A549 (cell line): Measurements from ENCODE around the gene RIN3. TPM values are rescaled to one million over a fixed set of nuclear protein-coding genes. Genes with fewer than 3 reads are reported as not detected.
A peak's percentile ranks its signal among the peaks of the same experiment; 100 is the strongest.

Experiments
- ATAC-seq, 2 experiments: fragments of 200-7000 bp in 1 of 2; fragments of >200 bp in 1 of 2; cut with Nextera tagmentation in 1 of 2; cut with Tn5 transposase in 1 of 2; 3 replicates each; pipeline versions ENCODE4 v1.8.0 to v1.9.1; 2018 to 2020; ENCODE audit warnings: mild to moderate bottlenecking in 1 of 2, moderate library complexity in 1 of 2
- CTCF ChIA-PET: fragments of 300-600 bp; sonication (Branson Sonifier 250); formaldehyde crosslinking; extraction: SDS; loops from one replicate; lab custom pipeline; 2021; ENCODE audit warnings: antibody characterized with exemption, inconsistent platforms; lab: Yijun Ruan, JAX
- POLR2A ChIA-PET: fragments of 350-600 bp; formaldehyde crosslinking; extraction: SDS; loops from one replicate; lab custom pipeline; 2021; ENCODE audit warnings: antibody characterized with exemption, inconsistent platforms; lab: Yijun Ruan, JAX
- DNase-seq, 2 experiments: peaks; one replicate each; pipeline versions ENCODE4 v3.0.0 to v3.0.0-alpha.2; 2011 to 2016; ENCODE audit warnings: low read depth in 1 of 2, low spot score in 1 of 2
- FAIRE-seq: peaks from 2 replicates; lab custom pipeline; 2011; peaks lifted over from hg19 to GRCh38; lab: Jason Lieb, UNC
- H3K27ac ChIP-seq, 2 experiments: fragments of >200 bp; sonication (Bioruptor Twin); formaldehyde crosslinking; 3 replicates each; pipeline ENCODE4 v1.5.1; 2016 to 2017
- H3K4me1 ChIP-seq: fragments of >200 bp; sonication (Bioruptor Twin); formaldehyde crosslinking; 3 replicates; pipeline ENCODE4 v1.6.1; 2016
- H3K4me2 ChIP-seq: fragments of >200 bp; sonication (Bioruptor Twin); formaldehyde crosslinking; 3 replicates; pipeline ENCODE4 v1.6.1; 2016
- H3K4me3 ChIP-seq: fragments of >200 bp; sonication (Bioruptor Twin); formaldehyde crosslinking; 3 replicates; pipeline ENCODE4 v1.5.1; 2016
- H3K9me3 ChIP-seq: fragments of >200 bp; sonication (Bioruptor Twin); formaldehyde crosslinking; 3 replicates; pipeline ENCODE4 v1.6.1; 2016
- BCL3 ChIP-seq: fragments of >200 bp; sonication (Bioruptor Twin); formaldehyde crosslinking; IDR thresholded peaks from 3 replicates; pipeline ENCODE4 v1.6.1; 2016
- BHLHE40 ChIP-seq: IDR thresholded peaks from 2 replicates; pipeline ENCODE4 v1.6.1; 2012; ENCODE audit warnings: low read depth, low read length, inconsistent platforms
- CBX2 ChIP-seq: fragments of 200-600 bp; sonication (generic); IDR thresholded peaks from 2 replicates; pipeline ENCODE4 v1.6.1; 2016; ENCODE audit warnings: low read depth, mild to moderate bottlenecking, borderline replicate concordance
- CBX8 ChIP-seq: fragments of 200-600 bp; sonication (generic); IDR thresholded peaks from 2 replicates; pipeline ENCODE4 v1.6.1; 2016
- CHD2 ChIP-seq: fragments of 150-350 bp; IDR thresholded peaks from 2 replicates; pipeline ENCODE4 v1.6.1; 2014; ENCODE audit warnings: low read length; ENCODE audit not compliant: partially characterized antibody
- CTCF ChIP-seq: fragments of >200 bp; sonication (Bioruptor Twin); formaldehyde crosslinking; IDR thresholded peaks from 3 replicates; pipeline ENCODE4 v1.5.1; 2016
- EP300 ChIP-seq, 2 experiments: fragments of >200 bp; sonication (Bioruptor Twin); formaldehyde crosslinking; IDR thresholded peaks; 2 replicates in 1 of 2; 3 replicates in 1 of 2; pipeline ENCODE4 v1.6.1; 2016 to 2017
- FOSB ChIP-seq: fragments of 250-450 bp; sonication (Bioruptor Pico); IDR thresholded peaks from 2 replicates; pipeline ENCODE4 v1.5.0; 2020; ENCODE audit warnings: mild to moderate bottlenecking, moderate library complexity
- FOSL2 ChIP-seq, 2 experiments: fragments of 450-650 bp in 1 of 2; fragments of >200 bp in 1 of 2; sonication (Bioruptor Twin) in 1 of 2; formaldehyde crosslinking; IDR thresholded peaks; 2 replicates each; pipeline versions ENCODE4 v1.5.0 to v1.6.1; 2016 to 2020; ENCODE audit warnings: mild to moderate bottlenecking in 1 of 2, moderate library complexity in 1 of 2
- HDAC2 ChIP-seq: fragments of 200-600 bp; sonication (generic); IDR thresholded peaks from 2 replicates; pipeline ENCODE4 v1.6.1; 2016
- HES2 ChIP-seq: fragments of >200 bp; sonication (Bioruptor Twin); formaldehyde crosslinking; IDR thresholded peaks from 2 replicates; pipeline ENCODE4 v1.6.1; 2016
- KDM5A ChIP-seq: fragments of 200-600 bp; sonication (generic); IDR thresholded peaks from 2 replicates; pipeline ENCODE4 v1.6.1; 2016; ENCODE audit warnings: antibody characterized with exemption, mild to moderate bottlenecking
- NPAS2 ChIP-seq: fragments of 250-450 bp; sonication (Bioruptor Pico); IDR thresholded peaks from 2 replicates; pipeline ENCODE4 v1.8.0; 2022; ENCODE audit warnings: mild to moderate bottlenecking, moderate library complexity, borderline replicate concordance
- NR3C1 ChIP-seq: fragments of >200 bp; sonication (Bioruptor Twin); formaldehyde crosslinking; IDR thresholded peaks from 3 replicates; pipeline ENCODE4 v1.6.1; 2017
- PBX3 ChIP-seq: IDR thresholded peaks from 2 replicates; pipeline ENCODE4 v1.6.1; 2012
- PHF8 ChIP-seq: fragments of 200-600 bp; sonication (generic); IDR thresholded peaks from 2 replicates; pipeline ENCODE4 v1.6.1; 2016; ENCODE audit warnings: low read depth, mild to moderate bottlenecking, antibody characterized with exemption, moderate library complexity, borderline replicate concordance
- RAD21 ChIP-seq, 2 experiments: fragments of >200 bp in 1 of 2; sonication (Bioruptor Twin) in 1 of 2; formaldehyde crosslinking in 1 of 2; IDR thresholded peaks in 1 of 2; conservative IDR thresholded peaks in 1 of 2; 2 replicates in 1 of 2; 3 replicates in 1 of 2; pipeline ENCODE4 v1.6.1; 2012 to 2018; ENCODE audit warnings: inconsistent platforms in 1 of 2
- RCOR1 ChIP-seq: fragments of 150-350 bp; IDR thresholded peaks from 2 replicates; pipeline ENCODE4 v1.6.1; 2014; ENCODE audit warnings: antibody characterized with exemption, low read length, low read depth
- RFX5 ChIP-seq: fragments of 450-650 bp; IDR thresholded peaks from 2 replicates; pipeline ENCODE4 v1.7.1; 2014; ENCODE audit warnings: antibody characterized with exemption, mild to moderate bottlenecking, moderate library complexity
- RNF2 ChIP-seq: fragments of 200-600 bp; sonication (generic); IDR thresholded peaks from 2 replicates; pipeline ENCODE4 v1.6.1; 2016; ENCODE audit warnings: low read depth, mild to moderate bottlenecking, antibody characterized with exemption, moderate library complexity, borderline replicate concordance
- SMC3 ChIP-seq: fragments of >200 bp; sonication (Bioruptor Twin); formaldehyde crosslinking; IDR thresholded peaks from 3 replicates; pipeline ENCODE4 v1.6.1; 2018; ENCODE audit warnings: inconsistent platforms
- TFCP2L1 ChIP-seq: fragments of 250-450 bp; sonication (Bioruptor Pico); IDR thresholded peaks from 2 replicates; pipeline ENCODE4 v1.5.0; 2021; ENCODE audit warnings: mild to moderate bottlenecking
- TP53 ChIP-seq: fragments of 250-450 bp; sonication (Bioruptor Pico); IDR thresholded peaks from 2 replicates; pipeline ENCODE4 v1.5.0; 2021; ENCODE audit warnings: mild to moderate bottlenecking, moderate library complexity
- ZC3H11A ChIP-seq: fragments of 450-650 bp; IDR thresholded peaks from 2 replicates; pipeline ENCODE4 v1.6.1; 2014; ENCODE audit warnings: antibody characterized with exemption, mild to moderate bottlenecking
- ZNF302 ChIP-seq: fragments of 250-450 bp; sonication (Bioruptor Pico); IDR thresholded peaks from 2 replicates; pipeline ENCODE4 v1.9.0; 2021; ENCODE audit warnings: inconsistent platforms, mild to moderate bottlenecking, moderate library complexity
- WGBS: methylation state at CpG from one replicate; pipeline ENCODE4 v1.1.6; 2017; ENCODE audit errors: missing lambda C conversion rate; 5-methylcytosine and 5-hydroxymethylcytosine counted together
- polyA plus RNA-seq, 4 experiments: library from polyadenylated mRNA; depleted of rRNA in 3 of 4; stranded (reverse); fragments of >200 nt; fragmentation: RNase III in 1 of 4; extraction: RNeasy Plus Mini Kit Qiagen cat#74134 plus additional on column Dnase treatment in 1 of 4; gene quantifications; 2 replicates in 3 of 4; 3 replicates in 1 of 4; pipeline ENCODE4 v1.2.3, GENCODE V29; 2011 to 2017

The RIN3 gene
- polyA plus RNA-seq, 2 of the 4 experiments (the other 2 are of a cell fraction), result 5.6 to 14.5 TPM

GRCh38 chr14:92609955-92610354 is 96.4 kb downstream of the RIN3 start:
- ATAC-seq (no peak), DNase-seq (no peak), FAIRE-seq (no peak)
- H3K4me3 ChIP-seq, result no peak overlapping the region
- no peak overlapping the region for H3K27ac ChIP-seq
- peaks cover 30% of the 10 kb centered on the region for H3K4me1 ChIP-seq
- 77% methylated on average over 4 of the region's 4 CpGs for WGBS
- ChIA-PET POLR2A (no interaction called here), CTCF (interaction anchor here (1.1 to 2.5 kb wide), 2 partner anchors 77 to 80 kb away, joined by 3 to 6 read pairs; no protein-coding TSS in a partner anchor)
- peaks cover 12% of the 10 kb centered on the region for H3K9me3 ChIP-seq
- TF ChIP-seq HES2 (no peak), NR3C1 (no peak), ZC3H11A (no peak), SMC3 (no peak)
- no peak overlapping the region for H3K4me2 ChIP-seq

GRCh38 chr14:92610849-92611271 is 97.3 kb downstream of the RIN3 start:
- Histone ChIP-seq H3K4me2 (no peak overlapping the region), H3K4me3 (no peak overlapping the region), H3K9me3 (peaks cover 12% of the 10 kb centered on the region), H3K4me1 (peaks cover 30% of the 10 kb centered on the region), H3K27ac (peak overlapping the region in 1 of 2 experiments; percentile 34; a peak in 1 of 6 replicates)
- POLR2A ChIA-PET, result no interaction called here
- ATAC-seq, result no peak
- WGBS, result 86% methylated on average over 7 of the region's 7 CpGs
- TF ChIP-seq EP300 (IDR thresholded peaks at IDR 0.05) (no peak), NPAS2 (no peak), CBX8 (no peak), CTCF (no peak), RNF2 (no peak), BCL3 (no peak), KDM5A (no peak), ZNF302 (CRISPR knock-in tag) (no peak), RFX5 (no peak), PHF8 (no peak), FOSL2 (IDR thresholded peaks at IDR 0.05) (no peak), FOSL2 (CRISPR knock-in tag; IDR thresholded peaks at IDR 0.05) (no peak), CBX2 (no peak), TP53 (CRISPR knock-in tag) (no peak), BHLHE40 (no peak), HDAC2 (no peak)
- DNase-seq, result no peak
- CTCF ChIA-PET, result interaction anchor here (2.5 kb wide), 1 partner anchor 76 kb away, joined by 6 read pairs; no protein-coding TSS in a partner anchor
- FAIRE-seq, result no peak

GRCh38 chr14:92613008-92613658 is 99.6 kb downstream of the RIN3 start:
- POLR2A ChIA-PET, result no interaction called here
- no peak overlapping the region for H3K4me3 ChIP-seq
- H3K9me3 ChIP-seq, result no peaks in the 10 kb centered on the region
- peaks cover 21% of the 10 kb centered on the region for H3K4me1 ChIP-seq
- ATAC-seq, result peak; percentile 64 to 87; a peak in 5 of 6 replicates
- peak in 1 of 2 experiments; percentile 47 for DNase-seq
- FAIRE-seq, result no peak
- CTCF ChIA-PET, result interaction anchor here (0.6 to 3.7 kb wide), 16 partner anchors 8 to 584 kb away, joined by 3 to 10 read pairs (median 4); no protein-coding TSS in a partner anchor
- no peak overlapping the region for H3K4me2 ChIP-seq
- 68% methylated on average over 11 of the region's 11 CpGs for WGBS
- peak overlapping the region in 1 of 2 experiments; percentile 18; a peak in 1 of 6 replicates for H3K27ac ChIP-seq
- TF ChIP-seq PBX3 (no peak), RAD21 (conservative IDR thresholded peaks at IDR 0.05 in 1 of 2, IDR thresholded peaks at IDR 0.05 in 1 of 2) (peak; percentile 59 to 69), TFCP2L1 (CRISPR knock-in tag) (no peak), CHD2 (no peak), SMC3 (peak; percentile 53), BHLHE40 (no peak), CTCF (peak; percentile 67), NPAS2 (no peak), FOSB (CRISPR knock-in tag) (no peak), BCL3 (no peak), RCOR1 (no peak)
